Neural progenitor cell (in vitro differentiated cells): ENCODE results near the gene SESN3. TPM values are rescaled to one million over a fixed set of nuclear protein-coding genes. Genes with fewer than 3 reads are reported as not detected.

Experiments
- DNase-seq: peaks from one replicate; pipeline ENCODE4 v3.0.0-alpha.2; 2016; ENCODE audit warnings: low spot score
- H2AFZ ChIP-seq: fragments of 200-600 bp; sonication (generic); replicated peaks from 2 replicates; pipeline ENCODE4 v1.6.1; 2016; ENCODE audit warnings: antibody characterized with exemption
- H3F3A ChIP-seq: fragments of 200-600 bp; sonication (generic); 2 replicates; pipeline ENCODE4 v1.6.1; 2016; ENCODE audit warnings: antibody characterized with exemption, low read depth
- H3K27ac ChIP-seq: fragments of 200-600 bp; sonication (generic); 2 replicates; pipeline ENCODE4 v1.5.1; 2016; ENCODE audit warnings: mild to moderate bottlenecking
- H3K27me3 ChIP-seq: fragments of 200-600 bp; sonication (generic); 2 replicates; pipeline ENCODE4 v1.6.1; 2016; ENCODE audit warnings: mild to moderate bottlenecking, moderate library complexity
- H3K36me3 ChIP-seq: fragments of 200-600 bp; sonication (generic); 2 replicates; pipeline ENCODE4 v1.5.1; 2016
- H3K4me1 ChIP-seq: fragments of 200-600 bp; sonication (generic); 2 replicates; pipeline ENCODE4 v1.6.1; 2016; ENCODE audit warnings: mixed run types
- H3K4me2 ChIP-seq: fragments of 200-600 bp; sonication (generic); 2 replicates; pipeline ENCODE4 v1.6.1; 2016
- H3K4me3 ChIP-seq: fragments of 200-600 bp; sonication (generic); 2 replicates; pipeline ENCODE4 v1.5.1; 2016
- H3K79me2 ChIP-seq: fragments of 200-600 bp; sonication (generic); 2 replicates; pipeline ENCODE4 v1.6.1; 2016; ENCODE audit warnings: low read depth
- H3K9ac ChIP-seq: fragments of 200-600 bp; sonication (generic); 2 replicates; pipeline ENCODE4 v1.6.1; 2016
- H3K9me3 ChIP-seq: fragments of 200-600 bp; sonication (generic); 2 replicates; pipeline ENCODE4 v1.5.1; 2016; ENCODE audit warnings: low read depth
- H4K20me1 ChIP-seq: fragments of 200-600 bp; sonication (generic); 2 replicates; pipeline ENCODE4 v1.6.1; 2016; ENCODE audit warnings: low read depth
- H3K27ac Mint-ChIP-seq: 3 replicates; pipeline ENCODE4 v1.8.0; 2021; ENCODE audit warnings: mixed read lengths
- H3K27me3 Mint-ChIP-seq: 2 replicates; pipeline ENCODE4 v1.8.0; 2022; ENCODE audit warnings: low read depth, mild to moderate bottlenecking, inconsistent platforms, moderate library complexity, mixed read lengths; ENCODE audit not compliant: insufficient read depth
- H3K36me3 Mint-ChIP-seq: 3 replicates; pipeline ENCODE4 v1.8.0; 2021; ENCODE audit warnings: mixed read lengths
- H3K4me1 Mint-ChIP-seq: 3 replicates; pipeline ENCODE4 v1.8.0; 2021; ENCODE audit warnings: mixed read lengths
- H3K4me3 Mint-ChIP-seq: 3 replicates; pipeline ENCODE4 v1.8.0; 2021; ENCODE audit warnings: mild to moderate bottlenecking, moderate library complexity, mixed read lengths
- H3K9me3 Mint-ChIP-seq: 3 replicates; pipeline ENCODE4 v1.8.0; 2020; ENCODE audit warnings: mixed read lengths
- EZH2 ChIP-seq: fragments of 200-600 bp; sonication (generic); IDR thresholded peaks from 2 replicates; pipeline ENCODE4 v1.6.1; 2017; ENCODE audit warnings: antibody characterized with exemption, mild to moderate bottlenecking, moderate library complexity
- EZH2phosphoT487 ChIP-seq: fragments of 200-600 bp; sonication (generic); IDR thresholded peaks from 2 replicates; pipeline ENCODE4 v1.6.1; 2017; ENCODE audit warnings: antibody characterized with exemption
- total RNA-seq: library from RNA; depleted of rRNA; stranded (reverse); fragments of >200 nt; gene quantifications from 2 replicates; pipeline ENCODE4 v1.2.3, GENCODE V29; 2015; ENCODE audit warnings: low replicate concordance
- TF ChIP-seq, protein P1 (sequence below): fragments of 200-600 bp; sonication (generic); IDR thresholded peaks from 2 replicates; pipeline ENCODE4 v1.5.1; 2017; ENCODE audit warnings: antibody characterized with exemption, mild to moderate bottlenecking

Gene SESN3
- total RNA-seq, 1 donor from 2014 or later, result 234 TPM

DNA sequence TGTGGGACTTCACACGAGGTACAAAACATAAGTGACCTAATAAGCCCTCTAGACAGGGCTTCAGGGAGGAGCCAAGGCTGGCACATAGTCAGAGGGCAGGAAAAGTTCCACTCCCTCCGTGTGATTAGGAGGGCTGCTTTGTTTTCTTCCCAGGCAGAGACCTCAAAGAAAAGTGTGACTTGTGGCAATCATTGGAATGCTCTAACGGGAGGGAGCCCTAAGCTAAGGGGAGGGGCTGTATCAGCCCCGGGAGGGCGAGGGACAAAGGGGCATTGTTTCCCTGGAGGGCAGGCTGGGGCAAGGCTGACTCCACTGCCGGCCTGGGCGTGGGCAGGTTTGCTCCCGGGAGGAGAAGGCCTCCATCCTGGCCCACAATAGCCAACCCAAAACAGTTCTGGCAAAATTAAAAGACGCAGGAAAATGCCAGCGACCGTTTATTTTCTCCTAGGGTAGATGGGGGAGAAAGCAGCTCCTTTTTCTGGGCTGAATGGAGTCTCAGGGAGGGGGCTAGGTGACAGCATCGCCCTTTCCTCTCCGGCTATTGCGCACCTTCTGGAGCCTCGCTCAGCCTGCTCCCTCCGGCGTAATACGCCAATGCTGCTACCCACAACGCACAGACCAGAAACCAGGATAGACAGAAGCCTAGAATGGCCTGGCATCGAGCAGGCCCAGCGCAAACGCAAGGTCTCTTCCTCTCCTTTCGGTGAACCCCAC lies 81.2 kb downstream of the SESN3 start:
- Mint-ChIP-seq H3K27ac (peak overlapping the region; percentile 59), H3K27me3 (peaks cover 2% of the 10 kb centered on the region), H3K4me1 (peaks cover 29% of the 10 kb centered on the region), H3K4me3 (peak overlapping the region; percentile 76), H3K36me3 (no peaks in the 10 kb centered on the region), H3K9me3 (peaks cover 2% of the 10 kb centered on the region)
- Histone ChIP-seq H3K79me2 (no peaks in the 10 kb centered on the region), H4K20me1 (no peaks in the 10 kb centered on the region), H3K27me3 (peaks cover 59% of the 10 kb centered on the region), H3K36me3 (no peaks in the 10 kb centered on the region), H3F3A (peaks cover 25% of the 10 kb centered on the region), H2AFZ (peak overlapping the region; percentile 91), H3K4me1 (peaks cover 4% of the 10 kb centered on the region), H3K9me3 (no peaks in the 10 kb centered on the region), H3K4me3 (peak overlapping the region; percentile 57), H3K9ac (no peak overlapping the region), H3K27ac (no peak overlapping the region), H3K4me2 (peak overlapping the region; percentile 87)
- TF ChIP-seq EZH2 (no peak), EZH2phosphoT487 (no peak)
- TF ChIP-seq, protein P1, sequence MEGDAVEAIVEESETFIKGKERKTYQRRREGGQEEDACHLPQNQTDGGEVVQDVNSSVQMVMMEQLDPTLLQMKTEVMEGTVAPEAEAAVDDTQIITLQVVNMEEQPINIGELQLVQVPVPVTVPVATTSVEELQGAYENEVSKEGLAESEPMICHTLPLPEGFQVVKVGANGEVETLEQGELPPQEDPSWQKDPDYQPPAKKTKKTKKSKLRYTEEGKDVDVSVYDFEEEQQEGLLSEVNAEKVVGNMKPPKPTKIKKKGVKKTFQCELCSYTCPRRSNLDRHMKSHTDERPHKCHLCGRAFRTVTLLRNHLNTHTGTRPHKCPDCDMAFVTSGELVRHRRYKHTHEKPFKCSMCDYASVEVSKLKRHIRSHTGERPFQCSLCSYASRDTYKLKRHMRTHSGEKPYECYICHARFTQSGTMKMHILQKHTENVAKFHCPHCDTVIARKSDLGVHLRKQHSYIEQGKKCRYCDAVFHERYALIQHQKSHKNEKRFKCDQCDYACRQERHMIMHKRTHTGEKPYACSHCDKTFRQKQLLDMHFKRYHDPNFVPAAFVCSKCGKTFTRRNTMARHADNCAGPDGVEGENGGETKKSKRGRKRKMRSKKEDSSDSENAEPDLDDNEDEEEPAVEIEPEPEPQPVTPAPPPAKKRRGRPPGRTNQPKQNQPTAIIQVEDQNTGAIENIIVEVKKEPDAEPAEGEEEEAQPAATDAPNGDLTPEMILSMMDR, result no peak
- peak; percentile 90 for DNase-seq

DNA sequence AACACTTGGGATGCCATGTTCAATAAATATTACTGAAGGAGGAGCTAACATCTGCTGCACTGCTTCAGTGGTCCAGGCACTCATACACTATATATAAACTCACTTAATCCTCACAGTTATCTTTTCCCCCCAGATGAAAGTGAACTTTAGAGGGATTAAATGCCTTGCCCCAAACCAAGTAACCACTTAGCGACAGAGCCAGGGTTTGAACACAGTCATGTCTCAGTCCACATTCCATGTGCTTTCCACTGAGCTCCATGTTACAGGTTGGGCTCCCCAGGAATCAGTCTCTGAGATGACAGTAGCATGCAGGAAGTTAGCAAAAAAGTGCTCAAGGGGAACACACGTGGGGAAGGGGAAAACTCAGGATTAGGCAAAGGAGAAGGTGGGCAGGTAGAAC lies 82.1 kb downstream of the SESN3 start:
- peaks cover 2% of the 10 kb centered on the region for H3K27me3 Mint-ChIP-seq
- H3K36me3 ChIP-seq, result no peaks in the 10 kb centered on the region
- H2AFZ ChIP-seq, result no peak overlapping the region
- peak overlapping the region; percentile 87 for H3K4me2 ChIP-seq
- no peaks in the 10 kb centered on the region for H4K20me1 ChIP-seq
- TF ChIP-seq, protein P1, result no peak
- TF ChIP-seq EZH2phosphoT487, result no peak
- no peak for TF ChIP-seq EZH2
- H3K9me3 Mint-ChIP-seq, result no peaks in the 10 kb centered on the region
- H3K4me1 ChIP-seq, result peaks cover 4% of the 10 kb centered on the region
- H3K4me1 Mint-ChIP-seq, result peaks cover 28% of the 10 kb centered on the region
- no peak for DNase-seq
- no peak overlapping the region for H3K27ac ChIP-seq
- peaks cover 67% of the 10 kb centered on the region for H3K27me3 ChIP-seq
- H3K79me2 ChIP-seq, result no peaks in the 10 kb centered on the region
- peaks cover 25% of the 10 kb centered on the region for H3F3A ChIP-seq
- H3K9ac ChIP-seq, result no peak overlapping the region
- H3K27ac Mint-ChIP-seq, result no peak overlapping the region
- H3K4me3 Mint-ChIP-seq, result peak overlapping the region; percentile 6
- no peak overlapping the region for H3K4me3 ChIP-seq
- H3K36me3 Mint-ChIP-seq, result no peaks in the 10 kb centered on the region
- no peaks in the 10 kb centered on the region for H3K9me3 ChIP-seq

DNA sequence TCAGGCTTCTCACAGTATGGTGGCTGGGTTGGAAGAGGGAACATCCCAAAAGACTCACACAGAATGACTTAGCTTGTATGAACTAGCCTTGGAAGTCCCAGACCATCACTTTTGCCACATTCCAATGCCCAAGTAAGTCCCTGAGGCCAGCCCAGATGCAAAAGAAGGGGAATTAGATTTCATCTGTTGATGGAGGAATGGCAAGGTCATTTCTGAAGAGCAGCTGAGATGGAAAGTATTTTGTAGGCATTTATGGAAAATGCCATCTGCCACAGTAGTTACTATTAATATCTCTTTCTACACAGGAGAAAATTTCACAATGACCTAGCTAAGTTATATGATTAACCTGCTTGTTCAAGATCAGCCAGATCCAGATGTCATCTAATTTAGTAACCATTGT lies 82.6 kb downstream of the SESN3 start:
- H3K4me1 ChIP-seq, result peaks cover 4% of the 10 kb centered on the region
- DNase-seq, result no peak
- peaks cover 2% of the 10 kb centered on the region for H3K27me3 Mint-ChIP-seq
- H4K20me1 ChIP-seq, result no peaks in the 10 kb centered on the region
- no peak overlapping the region for H3K4me2 ChIP-seq
- no peak overlapping the region for H3K27ac Mint-ChIP-seq
- peaks cover 73% of the 10 kb centered on the region for H3K27me3 ChIP-seq
- TF ChIP-seq EZH2phosphoT487 (no peak), EZH2 (no peak)
- TF ChIP-seq, protein P1, result no peak
- H3K36me3 ChIP-seq, result no peaks in the 10 kb centered on the region
- no peak overlapping the region for H3K4me3 ChIP-seq
- H3K4me1 Mint-ChIP-seq, result peaks cover 28% of the 10 kb centered on the region
- no peaks in the 10 kb centered on the region for H3K79me2 ChIP-seq
- no peak overlapping the region for H3K27ac ChIP-seq
- no peak overlapping the region for H3K4me3 Mint-ChIP-seq
- H3F3A ChIP-seq, result peaks cover 25% of the 10 kb centered on the region
- H3K9ac ChIP-seq, result no peak overlapping the region
- H3K9me3 ChIP-seq, result no peaks in the 10 kb centered on the region
- no peaks in the 10 kb centered on the region for H3K36me3 Mint-ChIP-seq
- H3K9me3 Mint-ChIP-seq, result no peaks in the 10 kb centered on the region
- no peak overlapping the region for H2AFZ ChIP-seq
